8988T (cell line): ENCODE data around the gene CHD1.

Source experiments
- DNase-seq: peaks from one replicate; pipeline ENCODE4 v3.0.0; 2011

CHD1 gene

DNA sequence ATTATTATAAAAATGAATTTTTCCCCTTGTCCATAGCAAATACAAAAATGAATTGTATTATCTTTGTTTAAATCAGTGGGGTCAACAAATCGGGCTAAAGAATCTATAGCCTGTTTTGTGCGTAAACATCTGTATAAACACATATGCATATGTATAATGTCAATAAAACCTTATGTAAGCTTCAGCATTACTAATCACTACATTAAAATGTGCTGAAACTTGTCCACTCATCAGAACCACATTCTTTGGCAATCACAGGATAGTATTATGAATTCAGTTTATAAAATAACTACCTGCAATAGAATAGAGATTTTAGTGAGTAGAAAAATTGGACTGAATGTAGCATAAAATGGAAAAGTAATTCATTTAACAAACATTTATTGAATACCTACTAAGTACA lies 124.7 kb downstream of the CHD1 start:
- no peak for DNase-seq
